ENCODE results near the gene MGST3. TPM values are rescaled to one million over a fixed set of nuclear protein-coding genes. Genes with fewer than 3 reads are reported as not detected.

MGST3 gene
- total and polyA plus RNA-seq, 2 experiments from 2014 or later = 84.5 to 262 TPM

GRCh38 chr1:165671526-165671925 lies 40.5 kb downstream of the MGST3 start:
- no peak overlapping the region for H3K27ac ChIP-seq (ENCODE audit: low read depth)
- H3K4me3 ChIP-seq = no peak overlapping the region
- TF ChIP-seq ZNF462 (CRISPR knock-in tag; IDR thresholded peaks at IDR 0.05) (no peak), ETS1 (IDR thresholded peaks at IDR 0.05) (no peak), ZNF331 (CRISPR knock-in tag; IDR thresholded peaks at IDR 0.05; ENCODE audit: low read depth) (no peak), STAT1 (IDR thresholded peaks at IDR 0.05; ENCODE audit: unreplicated experiment) (no peak), CREB1 (CRISPR knock-in tag; IDR thresholded peaks at IDR 0.05; ENCODE audit: low read depth) (no peak), EZH2 (IDR thresholded peaks at IDR 0.05; ENCODE audit: low read depth, unreplicated experiment) (no peak), ZNF114 (CRISPR knock-in tag; IDR thresholded peaks at IDR 0.05) (no peak), JUNB (IDR thresholded peaks at IDR 0.05; ENCODE audit: unreplicated experiment) (no peak), EZH2phosphoT487 (IDR thresholded peaks at IDR 0.05; ENCODE audit: unreplicated experiment) (no peak)
- TF ChIP-seq, protein P1, sequence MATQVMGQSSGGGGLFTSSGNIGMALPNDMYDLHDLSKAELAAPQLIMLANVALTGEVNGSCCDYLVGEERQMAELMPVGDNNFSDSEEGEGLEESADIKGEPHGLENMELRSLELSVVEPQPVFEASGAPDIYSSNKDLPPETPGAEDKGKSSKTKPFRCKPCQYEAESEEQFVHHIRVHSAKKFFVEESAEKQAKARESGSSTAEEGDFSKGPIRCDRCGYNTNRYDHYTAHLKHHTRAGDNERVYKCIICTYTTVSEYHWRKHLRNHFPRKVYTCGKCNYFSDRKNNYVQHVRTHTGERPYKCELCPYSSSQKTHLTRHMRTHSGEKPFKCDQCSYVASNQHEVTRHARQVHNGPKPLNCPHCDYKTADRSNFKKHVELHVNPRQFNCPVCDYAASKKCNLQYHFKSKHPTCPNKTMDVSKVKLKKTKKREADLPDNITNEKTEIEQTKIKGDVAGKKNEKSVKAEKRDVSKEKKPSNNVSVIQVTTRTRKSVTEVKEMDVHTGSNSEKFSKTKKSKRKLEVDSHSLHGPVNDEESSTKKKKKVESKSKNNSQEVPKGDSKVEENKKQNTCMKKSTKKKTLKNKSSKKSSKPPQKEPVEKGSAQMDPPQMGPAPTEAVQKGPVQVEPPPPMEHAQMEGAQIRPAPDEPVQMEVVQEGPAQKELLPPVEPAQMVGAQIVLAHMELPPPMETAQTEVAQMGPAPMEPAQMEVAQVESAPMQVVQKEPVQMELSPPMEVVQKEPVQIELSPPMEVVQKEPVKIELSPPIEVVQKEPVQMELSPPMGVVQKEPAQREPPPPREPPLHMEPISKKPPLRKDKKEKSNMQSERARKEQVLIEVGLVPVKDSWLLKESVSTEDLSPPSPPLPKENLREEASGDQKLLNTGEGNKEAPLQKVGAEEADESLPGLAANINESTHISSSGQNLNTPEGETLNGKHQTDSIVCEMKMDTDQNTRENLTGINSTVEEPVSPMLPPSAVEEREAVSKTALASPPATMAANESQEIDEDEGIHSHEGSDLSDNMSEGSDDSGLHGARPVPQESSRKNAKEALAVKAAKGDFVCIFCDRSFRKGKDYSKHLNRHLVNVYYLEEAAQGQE (IDR thresholded peaks at IDR 0.05; ENCODE audit: unreplicated experiment) = no peak
- H3K36me3 ChIP-seq (ENCODE audit: insufficient read depth) = peaks cover 34% of the 10 kb centered on the region; the same call in 1 of the 2 replicates
- H3F3A ChIP-seq (replicated peaks; ENCODE audit: low read depth) = no peaks in the 10 kb centered on the region
- no peaks in the 10 kb centered on the region for H3K9me2 ChIP-seq (ENCODE audit: insufficient read depth)
- H2AFZ ChIP-seq = no peak overlapping the region
- H3K4me2 ChIP-seq = no peak overlapping the region
- Mint-ChIP-seq H3K27me3 (ENCODE audit: insufficient read depth, low read depth, poor library complexity) (no peaks in the 10 kb centered on the region), H3K27ac (no peak overlapping the region), H3K36me3 (ENCODE audit: low read depth) (peaks cover 60% of the 10 kb centered on the region), H3K4me3 (no peak overlapping the region), H3K9me3 (no peaks in the 10 kb centered on the region), H3K4me1 (no peaks in the 10 kb centered on the region; the same call in 2 of the 3 replicates)
- H4K20me1 ChIP-seq (replicated peaks; ENCODE audit: insufficient read depth) = 0 out of 2 replicates have a peak, but pooled peaks cover 2% of the 10 kb centered on the region
- DNase-seq (ENCODE audit: low spot score) (no peak), ATAC-seq (no peak)
- H3K4me1 ChIP-seq (ENCODE audit: insufficient read depth) = 0 out of 2 replicates have a peak, but pooled peaks cover 4% of the 10 kb centered on the region
- H3K27me3 ChIP-seq (ENCODE audit: insufficient read depth) = no peaks in the 10 kb centered on the region
- no peaks in the 10 kb centered on the region for H3K79me2 ChIP-seq (replicated peaks; ENCODE audit: insufficient read depth)
